ENCODE results near the gene TCF20.

Gene TCF20

DNA sequence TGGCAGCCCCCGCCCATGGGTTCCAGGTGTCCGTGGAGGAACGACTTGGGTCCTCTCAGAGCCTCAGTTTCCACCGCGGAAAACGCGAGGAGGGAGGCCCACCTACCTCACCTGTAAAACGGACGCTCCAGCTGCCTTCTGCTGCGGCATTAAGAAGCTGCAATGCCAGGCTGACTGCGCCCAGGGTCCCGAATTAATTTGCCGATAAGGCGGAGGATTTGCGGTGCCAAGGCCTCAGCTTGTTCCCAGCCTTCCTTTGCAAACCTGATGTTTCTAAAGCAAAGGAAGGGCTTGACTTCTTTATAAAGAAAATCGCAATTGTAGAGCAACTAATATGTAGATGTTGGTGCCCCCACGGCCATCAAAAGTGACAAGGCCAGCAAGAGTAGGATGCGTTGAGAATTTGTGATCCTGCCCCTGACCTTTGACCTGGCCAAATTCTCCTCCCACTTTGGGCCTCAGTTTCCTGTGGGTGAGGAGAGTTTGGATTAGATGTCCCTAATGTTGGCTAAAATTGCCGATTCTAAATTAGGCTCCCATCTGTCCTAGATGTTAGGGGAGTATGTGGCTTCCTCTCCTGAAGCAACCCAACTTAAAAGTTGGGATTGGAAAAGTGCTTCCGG, 849 bp upstream of the TCF20 start:
- no peak for TF ChIP-seq POLR2A (IDR thresholded peaks at IDR 0.05; ENCODE audit: low read depth, low read length)
- FAIRE-seq (no peak), DNase-seq (ENCODE audit: insufficient read length, low spot score) (no peak)

DNA sequence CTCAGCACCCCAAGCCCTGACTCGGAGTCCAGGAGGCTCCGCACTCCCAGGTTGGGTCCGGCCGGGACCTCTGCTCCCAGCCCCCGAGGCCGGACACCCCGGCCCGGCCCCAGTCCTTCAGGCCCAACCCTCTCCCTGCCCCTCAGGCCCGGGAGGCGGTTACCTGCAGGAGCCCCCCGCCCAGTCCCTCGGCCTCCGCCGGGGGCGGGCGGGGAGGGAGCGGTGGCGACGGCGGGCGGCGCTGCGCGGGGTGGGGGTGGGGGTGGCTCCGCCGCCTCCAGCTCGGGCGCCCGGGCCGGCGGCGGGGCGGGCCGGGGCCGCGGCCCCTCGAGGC, 310 bp downstream of the TCF20 start:
- no peak for FAIRE-seq
- no peak for TF ChIP-seq POLR2A (IDR thresholded peaks at IDR 0.05; ENCODE audit: low read depth, low read length)
- peak; percentile 27 for DNase-seq (ENCODE audit: insufficient read length, low spot score)

DNA sequence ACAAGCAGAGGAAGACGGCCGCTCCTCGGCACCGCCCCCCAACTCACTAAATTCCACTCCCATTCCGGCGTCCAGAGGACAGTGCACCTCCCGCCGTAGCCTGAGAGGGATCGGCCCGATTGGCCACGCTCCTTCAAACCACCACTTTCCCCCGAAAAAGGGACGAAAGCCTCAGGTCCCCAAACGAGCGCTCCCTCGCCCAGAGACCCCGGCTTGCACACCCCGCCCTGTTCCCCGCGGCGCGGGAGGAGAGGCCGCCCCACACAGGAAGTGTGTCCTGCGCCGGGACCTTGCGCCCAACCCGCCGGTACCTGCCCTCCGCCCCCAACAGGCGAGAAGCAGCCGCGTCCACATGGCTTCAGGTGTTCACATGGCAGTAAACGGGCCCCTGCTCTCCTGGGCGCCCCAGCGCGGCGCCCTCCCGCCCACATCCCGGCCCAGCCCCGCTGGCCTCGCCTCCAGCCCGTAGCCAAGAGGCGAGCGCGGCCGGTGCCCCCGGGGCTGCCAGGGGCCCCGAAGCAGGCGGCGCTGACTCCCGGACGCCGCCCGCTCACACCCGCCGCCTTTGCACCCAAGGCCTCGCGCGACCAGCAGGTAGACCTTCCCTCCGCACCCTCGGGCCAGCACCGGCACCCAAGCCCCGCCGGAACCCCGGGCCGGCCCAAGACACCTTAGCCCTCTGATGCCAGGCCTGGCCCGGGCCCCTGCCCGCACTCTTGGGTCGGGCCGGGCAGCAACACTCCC, 849 bp downstream of the TCF20 start:
- peak; percentile 40 for DNase-seq (ENCODE audit: insufficient read length, low spot score)
- no peak for TF ChIP-seq POLR2A (IDR thresholded peaks at IDR 0.05; ENCODE audit: low read depth, low read length)
- FAIRE-seq, result no peak

DNA sequence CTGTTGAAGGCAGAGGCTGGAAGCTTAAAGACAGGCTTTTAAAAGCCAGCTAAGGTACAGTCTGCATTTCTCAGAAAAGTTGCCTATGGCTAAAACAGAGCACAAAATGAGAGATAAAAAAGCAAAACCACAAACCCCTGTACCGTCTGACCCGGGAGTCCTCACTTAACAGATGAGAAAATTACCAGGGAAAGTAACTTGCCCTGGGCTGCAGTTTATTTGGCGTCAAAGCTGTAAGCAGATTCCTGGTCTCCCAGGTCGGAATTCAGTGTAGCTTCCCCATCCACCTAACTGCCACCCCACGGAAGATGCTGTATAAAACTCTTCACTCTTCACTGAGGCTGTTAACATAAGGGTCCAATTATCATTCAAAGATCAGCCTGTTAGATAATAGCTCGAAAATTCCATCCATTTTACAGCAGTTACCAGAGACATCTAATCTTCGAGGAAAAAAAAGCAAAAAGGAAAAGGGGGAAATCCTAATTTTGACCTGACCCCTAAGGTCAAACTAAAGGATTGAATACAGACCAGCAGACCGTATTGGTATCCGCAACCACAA, 1.5 kb downstream of the TCF20 start:
- DNase-seq (ENCODE audit: insufficient read length, low spot score) (no peak), FAIRE-seq (no peak)
- no peak for TF ChIP-seq POLR2A (IDR thresholded peaks at IDR 0.05; ENCODE audit: low read depth, low read length)

DNA sequence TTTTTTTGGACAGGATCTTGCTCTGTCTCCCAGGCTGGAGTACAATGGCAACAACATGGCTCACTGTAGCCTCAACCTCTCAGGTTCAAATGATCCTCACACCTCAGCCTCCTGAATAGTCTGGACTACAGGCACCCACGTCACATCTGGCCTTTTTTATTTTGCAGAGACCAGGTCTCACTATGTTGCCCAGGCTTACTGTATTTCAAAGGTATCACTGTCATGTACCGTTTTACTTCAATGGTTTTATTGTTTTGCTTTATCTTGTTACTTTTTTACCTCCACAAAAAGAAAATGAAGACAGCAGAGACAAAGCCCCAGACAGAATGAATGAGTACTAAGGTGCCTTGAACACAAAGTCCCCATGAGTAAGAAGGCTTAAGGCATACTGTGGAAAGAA, 5.1 kb downstream of the TCF20 start:
- TF ChIP-seq POLR2A (IDR thresholded peaks at IDR 0.05; ENCODE audit: low read depth, low read length), result no peak
- FAIRE-seq, result no peak
- no peak for DNase-seq (ENCODE audit: insufficient read length, low spot score)

DNA sequence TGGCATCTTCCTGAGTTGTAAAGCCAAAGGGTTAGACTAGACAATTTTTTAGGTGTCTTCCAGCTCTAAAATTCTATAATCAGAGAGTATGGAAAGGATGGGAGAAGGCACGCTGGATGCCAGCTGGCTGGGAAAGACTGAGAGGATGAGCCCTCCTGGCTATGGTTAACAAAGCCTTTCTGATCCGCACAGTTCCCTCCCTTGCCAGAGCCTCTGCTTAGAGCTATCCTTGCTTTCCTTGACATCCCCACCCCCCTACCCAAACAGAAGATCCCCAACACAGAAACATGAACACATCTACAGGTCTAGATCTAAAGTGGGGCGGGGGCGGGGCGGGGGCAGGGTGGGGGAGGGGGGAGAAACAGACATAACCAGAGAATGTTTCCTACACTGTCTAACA, 6.5 kb downstream of the TCF20 start:
- FAIRE-seq (no peak), DNase-seq (ENCODE audit: insufficient read length, low spot score) (no peak)
- TF ChIP-seq POLR2A (IDR thresholded peaks at IDR 0.05; ENCODE audit: low read depth, low read length), result no peak

DNA sequence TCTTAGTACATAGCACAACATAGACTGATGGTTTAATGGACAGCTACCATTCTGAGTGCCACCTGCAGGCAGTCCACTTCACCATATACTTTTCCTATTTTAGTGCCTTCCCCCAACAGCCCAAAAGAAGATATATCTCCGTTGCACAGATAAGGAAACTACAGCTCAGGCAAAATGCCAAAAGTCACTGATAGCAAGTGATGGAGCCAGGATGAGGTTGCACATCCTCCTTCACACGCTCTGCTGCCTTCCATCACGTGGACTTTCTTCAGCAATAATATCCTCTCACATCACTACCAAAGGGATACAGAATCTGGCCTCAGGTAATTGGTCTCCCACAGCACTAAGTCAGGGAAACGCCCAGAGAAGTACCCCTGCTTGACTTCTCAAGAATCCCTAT, 7.5 kb downstream of the TCF20 start:
- no peak for FAIRE-seq
- no peak for TF ChIP-seq POLR2A (IDR thresholded peaks at IDR 0.05; ENCODE audit: low read depth, low read length)
- no peak for DNase-seq (ENCODE audit: insufficient read length, low spot score)

DNA sequence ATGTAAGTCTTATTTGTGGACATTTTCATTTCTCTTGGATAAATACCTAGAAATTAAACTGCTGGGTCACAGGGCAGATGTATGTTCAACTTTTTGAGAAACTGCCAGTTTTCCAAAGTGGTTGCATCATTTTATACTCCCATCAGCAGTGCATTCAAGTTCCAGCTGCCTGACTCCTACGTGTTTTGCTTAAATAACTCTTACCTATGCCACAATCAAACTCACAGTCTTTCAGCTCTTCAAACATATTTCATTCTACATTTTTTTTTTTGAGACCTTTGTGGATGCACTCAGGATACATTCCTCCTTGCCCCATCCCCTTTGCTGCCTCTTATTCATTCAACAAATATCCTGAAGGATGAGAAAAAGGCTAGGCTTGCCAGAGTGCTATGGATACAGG, 9.2 kb downstream of the TCF20 start:
- no peak for DNase-seq (ENCODE audit: insufficient read length, low spot score)
- FAIRE-seq, result no peak
- no peak for TF ChIP-seq POLR2A (IDR thresholded peaks at IDR 0.05; ENCODE audit: low read depth, low read length)

DNA sequence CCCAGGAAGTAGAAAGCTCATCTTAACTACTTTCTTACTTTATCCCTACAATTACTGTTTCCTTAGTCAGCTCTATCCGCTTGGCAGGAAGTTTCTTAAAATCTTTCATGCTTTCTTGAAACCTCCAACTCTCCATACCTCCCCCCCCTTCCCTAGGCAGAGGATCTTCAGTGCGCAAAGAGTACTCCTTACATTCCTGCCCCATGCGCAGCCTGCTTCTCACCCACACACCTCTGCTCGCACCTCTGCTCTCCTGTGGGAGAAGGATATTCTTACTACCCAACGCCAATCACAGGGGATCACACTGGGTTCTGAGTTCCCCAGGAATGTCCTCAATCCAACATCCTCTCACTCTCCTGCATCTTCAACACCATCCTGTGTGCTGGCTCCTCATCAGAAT, 12.3 kb downstream of the TCF20 start:
- no peak for DNase-seq (ENCODE audit: insufficient read length, low spot score)
- TF ChIP-seq POLR2A (IDR thresholded peaks at IDR 0.05; ENCODE audit: low read depth, low read length), result no peak
- no peak for FAIRE-seq

DNA sequence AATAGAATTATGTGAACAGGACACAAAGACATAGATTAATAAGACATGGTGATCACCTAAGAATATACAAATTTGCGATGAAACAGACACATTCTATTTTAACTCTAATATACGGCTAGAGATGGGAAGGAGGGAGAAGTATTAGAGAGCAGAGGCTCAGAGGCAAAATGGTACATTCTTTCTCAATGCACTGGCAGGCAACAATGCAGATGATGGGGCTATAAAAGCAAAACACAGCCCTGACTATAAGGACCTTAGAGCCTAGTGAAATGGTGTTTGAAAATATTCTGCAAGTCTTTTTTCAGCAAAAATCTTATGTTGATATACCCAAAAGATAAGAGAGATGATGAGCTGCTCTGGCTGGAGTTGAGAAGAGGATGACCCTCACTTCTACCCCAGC, 13.1 kb downstream of the TCF20 start:
- no peak for FAIRE-seq
- no peak for TF ChIP-seq POLR2A (IDR thresholded peaks at IDR 0.05; ENCODE audit: low read depth, low read length)
- no peak for DNase-seq (ENCODE audit: insufficient read length, low spot score)

DNA sequence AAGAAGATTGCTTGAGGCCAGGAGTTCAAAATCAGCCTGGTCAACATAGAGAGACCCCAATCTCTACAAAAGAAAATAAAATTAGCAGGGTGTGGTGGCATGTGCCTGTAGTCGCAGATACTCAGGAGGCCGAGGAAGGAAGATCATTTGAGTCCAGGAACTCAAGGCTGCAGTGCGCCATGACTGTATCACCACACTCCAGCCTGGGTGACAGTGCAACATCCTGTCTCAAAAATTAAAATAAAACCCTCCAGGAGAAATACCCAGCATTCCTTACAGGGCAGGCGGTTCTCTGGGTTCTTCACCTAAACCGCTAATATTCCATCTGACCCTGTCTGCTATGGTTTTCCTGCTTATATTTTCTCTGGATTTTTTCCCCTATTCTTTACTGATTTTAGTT, 13.5 kb downstream of the TCF20 start:
- no peak for FAIRE-seq
- no peak for DNase-seq (ENCODE audit: insufficient read length, low spot score)
- no peak for TF ChIP-seq POLR2A (IDR thresholded peaks at IDR 0.05; ENCODE audit: low read depth, low read length)

DNA sequence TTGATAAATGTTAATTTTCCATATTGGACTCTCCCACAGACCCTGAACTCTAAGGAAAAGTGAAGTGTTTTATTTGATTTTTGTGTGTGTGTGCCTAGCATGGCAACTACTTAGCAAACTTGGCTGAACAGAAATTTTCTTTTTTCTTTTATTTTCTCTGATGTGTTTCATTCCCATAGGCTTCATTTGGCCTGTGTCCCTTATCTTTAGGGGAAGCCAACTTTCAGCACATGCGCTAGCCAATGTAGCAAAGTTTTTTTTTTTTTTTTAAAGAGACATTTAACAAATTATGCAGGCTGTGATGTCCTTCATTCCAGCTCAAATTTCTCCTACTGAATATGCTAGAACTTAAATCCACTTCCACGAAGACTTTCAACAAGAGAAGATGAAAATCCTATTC, 14.2 kb downstream of the TCF20 start:
- no peak for DNase-seq (ENCODE audit: insufficient read length, low spot score)
- no peak for TF ChIP-seq POLR2A (IDR thresholded peaks at IDR 0.05; ENCODE audit: low read depth, low read length)
- FAIRE-seq, result no peak

DNA sequence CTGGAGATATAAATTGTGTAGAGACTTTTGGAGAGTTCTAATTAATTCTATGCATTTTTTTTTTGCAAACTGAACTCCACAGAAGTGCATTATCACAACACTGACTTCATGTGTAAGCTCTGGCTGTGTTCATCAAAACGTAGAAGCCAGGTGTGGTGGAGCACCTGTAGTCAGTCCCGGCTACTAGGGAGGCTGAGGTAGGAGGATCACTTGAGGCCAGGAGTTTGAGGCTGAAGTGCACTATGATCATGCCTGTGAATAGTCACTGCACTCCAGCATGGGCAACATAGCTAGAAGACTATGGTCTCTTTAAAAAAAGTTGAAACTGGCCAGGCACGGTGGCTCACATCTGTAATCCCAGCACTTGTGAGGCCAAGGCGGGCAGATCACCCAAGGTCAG, 20.6 kb downstream of the TCF20 start:
- TF ChIP-seq POLR2A (IDR thresholded peaks at IDR 0.05; ENCODE audit: low read depth, low read length), result no peak
- FAIRE-seq, result no peak
- no peak for DNase-seq (ENCODE audit: insufficient read length, low spot score)

DNA sequence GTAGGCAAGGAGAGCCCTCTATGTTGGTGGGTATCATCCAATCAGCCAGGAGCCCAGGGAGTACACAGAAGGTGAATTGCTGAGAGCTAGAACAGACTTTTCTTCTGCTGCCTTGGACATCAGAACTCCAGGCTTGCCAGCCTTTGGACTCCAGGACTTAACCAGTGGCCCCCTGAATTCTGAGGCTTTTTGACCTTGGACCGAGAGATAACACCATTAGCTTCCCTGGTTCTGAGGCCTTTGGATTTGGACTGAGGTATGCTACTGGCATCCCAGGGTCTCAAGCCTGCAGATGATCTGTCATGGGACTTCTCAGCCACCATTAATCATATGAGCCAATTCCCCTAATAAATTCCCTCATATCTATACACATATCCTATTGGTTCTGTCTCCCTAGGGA, 21.5 kb downstream of the TCF20 start:
- DNase-seq (ENCODE audit: insufficient read length, low spot score) (no peak), FAIRE-seq (no peak)
- TF ChIP-seq POLR2A (IDR thresholded peaks at IDR 0.05; ENCODE audit: low read depth, low read length), result no peak

DNA sequence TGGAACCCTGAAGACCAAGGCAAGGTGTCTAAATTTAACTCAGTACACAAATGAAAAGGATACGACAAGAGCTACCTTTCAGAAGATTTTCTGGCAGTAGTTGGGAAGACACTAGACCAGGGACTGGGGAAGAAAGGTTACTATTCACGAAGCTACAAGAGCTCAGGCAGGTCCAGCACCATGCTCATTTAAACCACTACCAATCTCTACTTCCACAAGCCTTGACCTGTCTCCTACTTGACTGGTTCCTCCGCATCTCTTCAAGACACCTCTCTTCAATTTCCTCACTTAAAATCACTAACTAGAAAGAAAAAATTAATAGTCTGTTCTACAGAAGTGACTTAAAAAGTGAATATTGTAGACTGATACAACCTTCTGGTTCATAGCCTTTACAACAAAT, 22.9 kb downstream of the TCF20 start:
- TF ChIP-seq POLR2A (IDR thresholded peaks at IDR 0.05; ENCODE audit: low read depth, low read length), result no peak
- no peak for FAIRE-seq
- DNase-seq (ENCODE audit: insufficient read length, low spot score), result no peak

All from H54 (cell line).